HTERT RPE-1 (cell line): ENCODE results near the gene FLAD1.

Experiments used
- in situ Hi-C: fragments of 300-500 bp; cut with MboI; formaldehyde crosslinking; loops from 4 replicates; pipeline ENCODE4 v1.14.3; 2020; ENCODE audit warnings: low sequenced_read_pairs

The FLAD1 gene

GRCh38 chr1:155014709-155015508 lies 31.8 kb downstream of the FLAD1 start:
- in situ Hi-C loops, result no loop called here

GRCh38 chr1:155015527-155016230 lies 32.5 kb downstream of the FLAD1 start:
- in situ Hi-C loops, result no loop called here

GRCh38 chr1:155016231-155016831 lies 33.2 kb downstream of the FLAD1 start:
- in situ Hi-C loops, result no loop called here

GRCh38 chr1:155017041-155017945 lies 34.1 kb downstream of the FLAD1 start:
- in situ Hi-C loops, result no loop called here

GRCh38 chr1:155017946-155018316 lies 34.8 kb downstream of the FLAD1 start:
- in situ Hi-C loops, result no loop called here

GRCh38 chr1:155018617-155019348 lies 35.6 kb downstream of the FLAD1 start:
- in situ Hi-C loops, result no loop called here

- in situ Hi-C loops, result no loop called here
Measured at GRCh38 chr1:155019377-155020245, 36.5 kb downstream of the FLAD1 start.

- in situ Hi-C loops, result no loop called here
Measured at GRCh38 chr1:155022136-155022926, 39.2 kb downstream of the FLAD1 start.

- in situ Hi-C loops, result no loop called here
Measured at GRCh38 chr1:155022927-155023236, 39.7 kb downstream of the FLAD1 start.

GRCh38 chr1:155023627-155024026 lies 40.5 kb downstream of the FLAD1 start:
- in situ Hi-C loops, result no loop called here

- in situ Hi-C loops, result no loop called here
Measured at GRCh38 chr1:155024315-155024714, 41.2 kb downstream of the FLAD1 start.

GRCh38 chr1:155026154-155026553 lies 43.0 kb downstream of the FLAD1 start:
- in situ Hi-C loops, result no loop called here

- in situ Hi-C loops, result no loop called here
Measured at GRCh38 chr1:155026588-155026987, 43.4 kb downstream of the FLAD1 start.

GRCh38 chr1:155029513-155030242 lies 46.5 kb downstream of the FLAD1 start:
- in situ Hi-C loops, result no loop called here

- in situ Hi-C loops, result no loop called here
Measured at GRCh38 chr1:155030243-155030795, 47.2 kb downstream of the FLAD1 start.

- in situ Hi-C loops, result no loop called here
Measured at GRCh38 chr1:155030899-155031298, 47.8 kb downstream of the FLAD1 start.

- in situ Hi-C loops, result no loop called here
Measured at GRCh38 chr1:155032886-155033285, 49.7 kb downstream of the FLAD1 start.

GRCh38 chr1:155033524-155033923 lies 50.4 kb downstream of the FLAD1 start, which contains the start of the genes DCST1 and DCST2:
Gene DCST1 (plus strand): TSS chr1:155033824. CDS start chr1:155034037, 213 bp downstream.
Gene DCST2 (minus strand): TSS chr1:155033781. CDS start chr1:155033701, 80 bp downstream.
- in situ Hi-C loops, result no loop called here
